Activated CD8-positive, alpha-beta memory T cell treated with anti-CD3 and anti-CD28 coated beads, Interleukin-2, amount 50 U/mL, for 48 hours (primary cell): ENCODE data around the gene MORC2.

ENCODE experiments used
- DNase-seq: peaks from one replicate; pipeline ENCODE4 v3.0.0-alpha.2; 2020

MORC2 gene

DNA sequence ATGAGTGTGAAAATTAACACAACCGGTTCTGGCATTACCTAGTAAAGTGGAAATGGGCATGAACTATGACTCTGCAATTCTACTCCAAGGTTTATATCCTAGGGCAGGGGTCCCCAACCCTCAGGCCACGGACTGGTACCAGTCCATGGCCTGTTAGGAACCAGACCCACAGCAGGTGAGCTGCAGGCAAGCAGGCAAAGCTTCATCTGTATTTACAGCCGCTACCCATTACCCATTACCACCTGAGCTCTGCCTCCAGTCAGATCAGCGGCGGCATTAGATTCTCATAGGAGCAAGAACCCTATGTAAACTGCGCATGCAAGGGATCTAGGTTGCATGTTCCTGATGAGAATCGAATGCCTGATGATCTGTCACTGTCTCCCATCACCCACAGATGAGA lies 49.8 kb downstream of the MORC2 start:
- no peak for DNase-seq

DNA sequence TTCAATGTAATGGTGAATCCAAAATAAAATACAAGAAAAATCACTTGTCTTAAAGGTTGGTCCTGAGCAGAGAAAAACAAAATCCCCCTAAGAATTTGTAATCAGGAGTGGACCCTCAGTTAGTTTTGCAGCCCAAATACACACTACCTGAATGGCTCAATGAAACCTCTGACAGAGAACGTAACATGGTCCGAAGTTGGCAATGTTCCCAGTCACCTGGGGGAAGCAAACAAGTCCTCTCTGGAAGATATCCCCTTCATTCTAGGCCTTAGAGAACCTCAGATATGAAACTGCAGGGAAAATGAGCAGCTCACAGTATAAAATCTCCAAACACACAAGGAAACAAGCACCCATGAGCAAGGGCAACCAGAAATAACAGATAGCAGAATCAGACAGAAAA lies 58.2 kb downstream of the MORC2 start:
- DNase-seq = no peak

DNA sequence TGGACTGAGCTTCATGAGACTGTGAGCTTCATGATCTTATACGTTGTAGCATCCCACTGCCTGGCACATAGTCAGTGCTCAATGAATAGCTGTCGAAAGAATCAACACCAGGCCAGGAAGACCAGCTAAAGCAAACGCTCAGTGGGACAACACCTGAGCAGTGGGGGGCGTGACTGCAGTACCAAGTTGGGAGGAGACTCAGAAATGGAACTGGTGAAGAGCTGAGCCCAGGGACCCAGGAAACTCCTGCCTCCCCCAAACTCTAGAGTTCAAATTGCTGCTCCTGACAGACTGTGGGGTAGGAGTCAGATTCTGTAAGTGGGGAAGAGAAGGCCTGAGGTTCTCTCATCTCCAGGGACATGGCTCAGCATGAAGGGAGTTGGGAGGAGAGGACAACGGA lies 59.3 kb downstream of the MORC2 start:
- peak; percentile 23 for DNase-seq

DNA sequence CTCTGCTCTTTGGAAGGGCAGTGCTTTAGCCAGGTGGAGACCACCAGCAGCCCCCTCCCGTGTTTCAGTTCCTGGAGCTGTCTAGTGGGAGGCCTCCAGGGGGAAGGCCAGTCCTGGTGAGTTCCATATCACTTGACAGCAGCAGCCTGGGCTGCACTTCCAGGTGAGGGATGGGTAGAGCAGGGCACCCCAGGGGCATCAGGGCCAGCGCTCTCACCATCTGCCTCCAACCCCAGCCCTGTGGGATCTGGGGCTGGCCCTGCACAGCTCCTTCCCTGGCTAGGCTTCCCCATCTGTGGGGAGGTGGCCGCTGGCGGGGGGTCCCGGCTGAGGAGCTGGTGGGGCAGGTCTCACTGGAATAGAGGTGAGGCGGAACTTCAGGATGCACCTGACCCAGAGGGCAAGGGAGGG lies 60.5 kb downstream of the MORC2 start:
- peak; percentile 18 for DNase-seq

DNA sequence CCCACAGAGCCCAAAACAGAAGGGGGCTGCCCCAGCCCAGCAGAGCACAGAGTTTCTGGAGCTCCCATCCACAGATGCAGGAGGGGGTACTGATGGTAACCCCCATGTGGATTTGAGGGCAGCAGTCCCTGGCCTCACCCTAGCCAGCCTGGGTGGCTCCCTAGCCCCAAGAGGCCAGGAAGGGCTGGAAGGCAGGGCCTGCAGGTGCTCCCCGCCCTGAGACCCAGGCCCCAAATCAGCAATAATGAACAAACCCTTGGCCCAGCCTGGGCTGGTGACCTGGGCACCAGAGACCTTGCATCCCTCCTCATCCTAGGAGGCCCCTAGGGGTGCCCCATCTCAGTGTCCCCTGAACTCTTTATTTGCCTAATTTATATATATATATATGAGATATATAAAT lies 61.6 kb downstream of the MORC2 start:
- peak; percentile 42 for DNase-seq

DNA sequence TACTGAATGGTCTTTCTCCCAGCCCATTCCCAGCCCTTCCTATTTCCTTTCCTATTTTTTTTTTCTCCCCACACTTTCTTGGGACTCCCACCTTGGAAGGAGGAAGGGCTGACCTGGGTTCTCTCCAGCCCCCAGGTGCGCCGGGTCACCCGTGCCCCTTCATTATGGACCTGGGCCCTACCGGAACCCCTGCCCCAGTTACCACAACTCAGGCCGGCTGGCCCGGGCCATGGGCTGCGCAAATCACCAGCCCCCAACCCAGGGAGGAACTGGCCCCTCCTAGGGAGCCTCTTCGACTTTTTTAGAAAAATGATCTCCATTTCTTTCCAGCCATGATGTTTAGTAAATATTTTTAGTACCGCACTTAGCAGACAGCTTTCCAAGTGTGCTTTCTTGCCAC lies 62.2 kb downstream of the MORC2 start:
- DNase-seq = peak; percentile 28

DNA sequence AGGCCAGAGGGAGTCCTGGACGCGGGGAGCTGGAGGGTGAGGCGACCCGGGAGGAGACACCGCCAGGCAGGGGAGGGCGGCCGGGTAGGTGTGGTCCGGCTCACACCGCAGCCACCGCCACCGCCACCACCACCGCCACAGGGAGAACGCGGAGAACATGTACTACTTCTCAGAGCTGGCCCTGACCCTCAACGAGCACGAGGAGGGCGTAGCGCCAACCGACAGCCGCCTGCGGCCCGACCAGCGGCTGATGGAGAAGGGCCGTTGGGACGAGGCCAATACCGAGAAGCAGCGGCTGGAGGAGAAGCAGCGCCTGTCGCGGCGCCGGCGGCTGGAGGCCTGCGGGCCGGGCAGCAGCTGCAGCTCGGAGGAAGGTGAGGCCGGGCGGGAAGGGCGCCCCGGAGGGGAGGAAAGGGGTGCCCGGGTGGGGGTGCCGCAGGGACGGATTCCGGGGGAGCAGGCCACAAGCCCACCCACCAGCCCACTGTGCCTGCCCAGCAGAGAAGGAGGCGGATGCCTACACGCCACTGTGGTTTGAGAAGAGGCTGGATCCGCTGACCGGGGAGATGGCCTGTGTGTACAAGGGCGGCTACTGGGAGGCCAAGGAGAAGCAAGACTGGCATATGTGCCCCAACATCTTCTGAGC lies 62.8 kb downstream of the MORC2 start:
- peak; percentile 26 for DNase-seq

DNA sequence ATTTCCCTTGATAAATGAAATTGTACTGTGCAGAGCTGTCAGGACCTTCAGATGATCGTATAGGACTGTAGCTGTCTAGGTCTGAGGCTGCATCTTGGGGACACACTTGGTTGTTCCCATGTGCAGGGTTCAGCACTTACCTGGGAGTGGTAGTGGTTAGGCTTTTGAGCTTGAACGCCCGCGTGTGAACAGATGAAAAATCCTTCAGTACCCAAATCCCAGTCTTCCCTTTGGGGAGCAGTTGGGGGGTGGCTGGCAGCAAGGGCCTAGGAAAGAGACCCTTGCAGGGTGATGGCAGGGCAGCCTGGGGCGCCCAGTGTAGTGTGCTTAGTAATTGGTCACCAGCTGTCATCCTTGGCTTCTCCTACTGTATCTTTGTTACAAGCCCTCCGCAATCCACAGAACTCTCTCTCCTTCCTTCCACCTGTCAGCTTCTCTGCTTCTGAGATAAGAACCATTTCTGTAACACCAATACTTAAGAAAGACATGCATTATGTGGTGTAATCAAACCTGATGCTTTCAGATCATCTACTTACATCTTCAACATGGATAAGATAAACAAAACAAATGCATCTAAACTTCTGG lies 64.6 kb downstream of the MORC2 start:
- peak; percentile 20 for DNase-seq

DNA sequence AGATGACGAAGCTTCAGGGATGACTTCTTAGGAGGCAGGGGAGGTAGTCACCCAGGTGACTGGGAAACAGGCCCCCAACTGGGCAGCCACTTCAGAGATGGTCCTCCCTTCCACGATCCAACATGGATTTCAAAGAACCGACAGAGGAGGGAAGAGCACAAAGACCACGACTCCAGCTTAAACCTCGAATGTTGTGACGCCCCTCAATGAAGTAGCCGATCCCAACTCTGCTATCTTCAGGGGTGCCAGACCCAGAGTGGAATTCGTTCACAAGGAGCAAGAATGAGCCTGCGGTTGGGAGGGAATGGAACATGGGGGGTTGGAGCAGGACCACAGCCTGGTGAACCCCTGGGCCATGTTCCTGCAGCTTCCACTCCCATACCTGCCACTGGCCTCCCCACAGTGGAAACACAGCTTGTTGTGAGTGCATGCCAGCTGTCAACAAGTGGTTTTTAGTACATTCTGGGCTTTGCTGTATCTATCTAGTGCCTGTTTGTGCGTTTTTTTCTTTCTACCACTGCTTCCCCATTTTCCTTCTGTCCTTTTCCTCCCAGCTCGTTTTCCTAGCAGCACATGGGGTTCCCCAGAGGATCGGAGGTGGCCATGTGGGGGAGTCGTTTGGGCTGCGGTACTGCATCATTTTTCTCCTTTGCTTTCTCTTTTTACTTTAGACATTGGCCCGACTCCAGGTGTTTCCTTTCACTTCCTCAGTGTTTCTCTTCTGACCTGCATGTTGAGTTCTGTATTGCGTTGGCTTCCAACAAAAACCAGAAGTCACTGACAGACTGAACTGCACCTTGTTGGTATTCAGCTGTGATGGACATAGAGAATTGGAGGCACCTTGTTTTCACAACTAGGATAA lies 65.8 kb downstream of the MORC2 start:
- peak; percentile 26 for DNase-seq

DNA sequence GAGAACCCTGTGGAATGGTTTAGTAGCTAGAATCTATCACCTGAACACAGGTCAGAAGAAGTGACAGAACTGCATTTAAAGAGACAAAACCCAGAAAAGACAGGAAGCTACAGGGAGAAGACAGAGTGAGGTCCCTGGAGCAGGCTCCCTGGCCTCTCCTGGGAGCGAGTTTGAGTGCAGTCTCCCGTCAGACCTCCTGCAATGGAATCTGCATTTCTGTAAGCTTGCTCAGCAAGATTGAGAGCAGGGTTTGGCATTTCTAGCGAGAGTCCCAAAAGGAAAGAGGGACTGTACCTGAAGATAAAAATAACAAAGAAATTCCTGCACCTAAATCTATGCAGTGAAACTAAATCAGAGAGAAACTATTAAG lies 74.2 kb downstream of the MORC2 start:
- DNase-seq = no peak

DNA sequence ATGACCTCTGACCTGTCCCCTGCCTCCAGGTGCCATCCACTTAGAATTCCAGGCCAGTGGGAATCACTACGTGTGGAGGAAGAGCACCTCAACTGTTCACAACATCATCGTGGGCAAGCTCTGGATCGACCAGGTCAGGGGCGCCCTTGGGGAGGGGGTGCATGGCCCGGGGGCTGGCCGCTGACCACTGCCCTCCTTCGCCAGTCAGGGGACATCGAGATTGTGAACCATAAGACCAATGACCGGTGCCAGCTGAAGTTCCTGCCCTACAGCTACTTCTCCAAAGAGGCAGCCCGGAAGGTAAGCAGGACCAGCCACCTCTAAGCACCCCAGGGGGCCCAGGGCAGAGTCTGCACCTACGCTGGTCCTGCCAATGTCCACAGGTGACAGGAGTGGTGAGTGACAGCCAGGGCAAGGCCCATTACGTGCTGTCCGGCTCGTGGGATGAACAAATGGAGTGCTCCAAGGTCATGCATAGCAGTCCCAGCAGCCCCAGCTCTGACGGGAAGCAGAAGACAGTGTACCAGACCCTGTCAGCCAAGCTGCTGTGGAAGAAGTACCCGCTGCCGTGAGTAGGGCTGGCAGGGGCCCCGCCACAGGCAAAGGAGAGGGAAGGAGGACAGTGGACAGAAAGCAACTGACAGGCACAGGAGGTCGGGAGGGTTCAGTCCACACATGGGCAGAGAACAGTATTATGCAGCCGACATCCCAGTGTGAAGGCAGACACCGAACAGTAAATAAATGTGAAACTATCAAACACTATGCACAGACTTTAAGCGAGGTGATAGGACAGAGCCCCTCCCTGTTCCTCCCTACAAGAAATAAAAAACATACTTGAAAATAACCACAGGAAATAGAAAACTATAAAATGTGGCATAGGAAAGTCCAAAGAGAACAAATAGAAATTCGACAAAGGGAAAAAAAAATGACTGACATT lies 74.9 kb downstream of the MORC2 start:
- no peak for DNase-seq

DNA sequence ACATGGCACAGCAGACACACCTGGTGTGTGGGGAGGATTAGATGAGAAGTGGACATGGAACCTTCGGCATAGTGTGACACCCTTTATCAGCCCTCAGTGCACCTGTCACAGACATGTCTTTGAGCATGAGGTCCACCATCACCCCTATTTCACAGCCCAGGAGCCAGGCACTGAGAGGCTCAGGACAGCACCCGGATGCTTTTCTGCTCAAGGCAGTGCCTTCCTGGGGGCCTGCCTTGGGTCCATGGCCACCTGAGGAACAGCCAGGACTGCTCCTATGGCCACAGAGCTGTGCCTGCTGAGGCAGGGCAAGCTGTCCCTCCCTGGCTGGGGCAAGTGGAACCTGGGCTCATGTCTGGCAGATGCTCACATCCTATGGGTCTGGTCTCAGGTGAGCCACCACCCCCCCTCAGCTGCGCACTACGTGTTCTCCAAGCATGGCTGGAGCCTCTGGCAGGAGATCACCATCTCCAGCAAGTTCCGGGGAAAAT lies 75.8 kb downstream of the MORC2 start:
- no peak for DNase-seq

DNA sequence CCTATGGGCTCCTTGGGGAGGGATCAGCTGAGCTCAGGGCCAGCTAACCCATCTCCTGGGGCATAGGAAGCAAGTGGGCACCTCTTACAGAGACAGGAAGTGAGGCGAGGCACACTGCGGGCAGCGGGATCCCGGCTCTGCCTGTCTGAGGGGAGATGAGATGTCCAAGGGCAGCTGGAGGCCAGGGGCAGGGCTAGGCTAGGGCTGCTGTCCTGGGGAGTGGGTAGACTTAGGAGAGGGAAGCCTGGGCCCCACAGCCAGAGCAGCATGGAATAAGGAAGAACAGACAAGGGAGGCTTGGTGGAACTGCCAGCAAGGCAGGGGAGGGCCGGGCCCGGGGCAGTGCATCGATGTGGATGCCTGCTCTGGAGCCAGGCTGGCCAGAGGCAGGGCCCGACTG lies 76.3 kb downstream of the MORC2 start:
- no peak for DNase-seq

DNA sequence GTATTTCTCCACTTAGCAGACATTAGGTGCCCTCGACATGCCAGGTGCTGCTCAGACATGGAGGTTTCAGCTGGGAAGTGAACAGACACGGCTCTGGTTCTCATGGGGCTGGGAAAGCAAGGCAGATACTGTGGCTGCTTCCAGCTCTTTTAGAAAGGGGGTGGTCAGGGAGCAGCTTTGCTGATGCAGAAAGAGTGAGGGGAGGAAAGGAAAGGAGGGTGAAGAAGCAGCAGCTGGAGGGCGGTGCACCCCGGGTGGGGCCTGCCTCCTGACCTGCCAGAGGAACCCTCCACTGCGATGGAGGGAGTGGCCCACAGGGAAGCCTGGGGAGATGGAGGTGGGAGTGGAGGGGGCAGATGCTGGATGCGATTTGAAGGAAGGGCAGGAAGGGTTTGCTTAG lies 76.8 kb downstream of the MORC2 start:
- DNase-seq = no peak

DNA sequence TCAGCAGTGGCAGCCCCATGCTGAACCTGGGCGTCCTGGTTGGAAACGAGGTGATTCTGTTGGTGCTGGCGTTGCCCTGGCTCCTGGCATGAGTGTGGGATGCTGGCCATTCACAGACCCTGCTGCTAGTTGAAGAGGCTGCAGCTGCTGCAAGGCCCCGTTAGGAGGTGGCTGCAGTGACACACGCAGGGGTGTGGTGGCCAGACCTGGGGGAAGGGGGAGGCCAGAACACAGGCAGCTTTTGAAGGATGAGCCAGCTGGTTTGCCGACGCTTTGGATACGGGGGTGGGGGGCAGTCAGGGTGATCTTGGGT lies 77.2 kb downstream of the MORC2 start:
- DNase-seq = no peak

DNA sequence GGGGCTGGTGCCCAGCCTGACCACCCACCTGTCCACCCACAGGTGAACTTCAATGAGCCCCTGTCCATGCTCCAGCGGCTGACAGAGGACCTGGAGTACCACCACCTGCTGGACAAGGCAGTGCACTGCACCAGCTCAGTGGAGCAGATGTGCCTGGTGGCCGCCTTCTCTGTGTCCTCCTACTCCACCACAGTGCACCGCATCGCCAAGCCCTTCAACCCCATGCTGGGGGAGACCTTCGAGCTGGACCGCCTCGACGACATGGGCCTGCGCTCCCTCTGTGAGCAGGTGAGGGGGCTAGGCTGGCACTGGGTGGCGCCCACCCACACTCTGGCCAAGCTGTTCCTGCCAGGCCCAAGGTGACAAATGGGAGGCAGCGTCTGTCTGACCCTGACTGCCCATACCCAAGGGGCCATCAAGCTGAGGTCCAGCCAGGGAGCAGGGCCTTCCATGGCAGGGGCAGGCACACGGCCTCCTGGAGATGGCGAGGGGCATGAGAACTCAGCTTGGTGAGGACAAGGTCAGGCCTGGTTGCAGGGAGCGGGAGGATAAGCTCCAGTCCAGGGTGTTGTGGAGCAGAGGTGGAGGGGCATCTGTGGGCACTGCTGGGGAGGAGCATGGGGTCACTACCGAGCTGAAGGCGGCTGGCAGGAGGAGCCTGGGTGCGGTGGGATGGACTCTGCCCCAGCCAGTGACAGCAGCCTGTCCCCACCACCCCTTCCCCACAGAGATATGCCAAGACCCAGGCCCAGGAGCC lies 77.7 kb downstream of the MORC2 start:
- DNase-seq = peak; percentile 70

DNA sequence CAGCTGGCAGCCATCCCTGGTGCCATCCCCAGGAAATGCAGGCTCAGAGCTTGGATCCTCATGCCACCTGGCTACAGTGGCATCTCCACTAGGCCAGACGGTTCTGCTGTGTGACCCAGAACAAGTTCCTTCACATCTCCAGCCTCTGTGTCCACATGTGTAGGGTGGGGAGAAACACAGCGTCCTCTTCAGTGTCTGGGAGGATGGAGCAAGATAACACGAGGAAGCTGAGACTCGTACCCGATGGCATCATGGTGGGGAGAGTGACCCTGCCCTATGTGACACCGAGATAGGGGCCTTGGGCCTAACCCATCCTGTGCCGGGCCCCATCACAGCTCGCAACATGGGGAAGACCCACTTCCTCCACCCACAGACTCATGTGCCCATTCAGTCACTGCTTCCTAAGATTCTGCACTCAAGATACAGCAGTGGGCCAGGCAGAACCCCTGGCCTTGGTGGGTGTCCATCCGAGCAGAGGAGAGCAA lies 78.5 kb downstream of the MORC2 start:
- DNase-seq = no peak

DNA sequence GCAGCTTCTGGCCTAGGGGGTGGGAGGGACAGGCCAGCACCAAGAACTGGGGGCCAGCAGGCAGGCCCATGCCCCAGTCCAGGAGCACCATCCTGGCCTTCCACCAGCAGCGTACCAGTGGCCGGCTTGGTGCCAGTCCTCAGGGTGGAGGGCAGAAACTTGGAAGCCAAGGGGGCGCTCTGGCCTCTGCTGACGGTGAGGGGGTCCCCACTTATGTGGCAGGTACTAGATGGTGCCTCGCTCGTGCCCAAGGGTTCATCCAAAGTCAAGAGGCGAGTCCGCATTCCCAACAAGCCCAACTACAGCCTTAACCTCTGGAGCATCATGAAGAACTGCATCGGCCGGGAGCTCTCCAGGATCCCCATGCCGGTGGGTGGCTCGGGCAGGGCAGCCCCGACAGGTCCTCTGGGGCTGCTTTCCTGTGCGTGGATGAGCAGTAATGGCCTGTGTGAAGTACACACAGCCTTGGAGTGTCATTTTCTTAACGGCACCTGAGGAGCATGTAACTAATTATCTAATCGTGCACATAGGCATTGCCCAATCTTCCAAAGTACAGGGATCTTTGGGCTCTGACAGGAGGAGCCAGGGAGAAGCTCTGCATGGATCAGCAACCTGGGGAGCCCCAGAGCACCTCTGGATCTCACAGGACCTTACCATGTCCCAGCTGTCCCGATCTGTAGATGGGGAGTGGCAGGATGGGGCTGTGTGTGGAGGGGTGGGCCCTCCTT lies 79.1 kb downstream of the MORC2 start:
- no peak for DNase-seq

DNA sequence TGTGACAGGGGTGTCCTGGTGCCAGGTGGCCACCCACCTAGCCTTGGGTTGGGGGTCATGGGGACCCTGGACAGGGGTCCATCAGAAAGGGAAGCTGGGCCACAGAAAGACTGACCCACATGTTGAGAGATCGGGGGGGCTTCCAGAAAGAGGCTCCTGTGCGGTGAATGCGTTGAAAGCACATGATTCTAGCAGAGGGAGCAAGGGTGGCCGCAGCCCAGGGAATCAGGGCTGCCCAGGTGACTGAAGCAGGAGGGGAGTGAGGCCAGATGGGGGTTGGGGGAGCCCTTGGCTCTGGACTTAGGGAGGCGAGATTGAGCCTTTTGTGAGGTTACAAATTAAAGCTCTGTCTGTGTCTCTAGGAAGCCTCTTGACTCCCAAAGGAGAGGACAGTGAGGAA lies 80.7 kb downstream of the MORC2 start:
- no peak for DNase-seq

DNA sequence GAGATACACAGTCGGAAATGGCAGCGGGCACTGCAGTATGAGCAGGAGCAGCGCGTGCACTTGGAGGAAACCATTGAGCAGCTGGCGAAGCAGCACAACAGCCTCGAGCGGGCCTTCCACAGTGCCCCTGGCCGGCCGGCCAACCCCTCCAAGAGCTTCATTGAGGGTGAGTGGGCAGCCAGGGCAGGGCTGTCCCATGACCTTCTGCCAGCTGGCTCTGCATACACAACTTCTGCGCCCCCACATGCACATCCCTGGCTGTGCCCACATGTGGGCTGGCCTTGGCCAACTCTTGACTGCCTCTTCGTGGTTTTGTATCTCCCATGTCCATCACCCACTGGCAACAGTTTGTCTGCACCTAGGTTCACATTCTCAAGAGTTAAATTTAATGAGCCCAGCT lies 81.1 kb downstream of the MORC2 start:
- no peak for DNase-seq

DNA sequence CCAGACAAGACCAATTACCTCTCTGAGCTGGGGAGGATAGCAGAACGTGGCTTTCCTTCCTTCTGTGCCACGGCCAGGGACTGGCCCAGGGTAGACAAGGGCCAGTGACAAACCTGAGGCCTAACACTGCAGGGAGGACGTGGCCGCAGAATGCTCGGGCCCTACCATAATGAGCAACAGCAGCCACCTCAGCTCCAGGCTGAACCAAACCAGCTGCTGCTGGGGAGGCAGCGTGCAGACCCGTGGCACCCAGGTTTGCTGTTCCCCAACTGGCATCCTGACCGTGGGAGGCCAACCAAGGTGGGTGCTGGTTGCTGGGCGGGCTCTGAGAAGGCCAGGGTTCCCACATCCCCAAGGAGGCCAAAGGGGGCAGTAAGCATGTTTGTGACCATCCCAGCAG lies 83.0 kb downstream of the MORC2 start:
- DNase-seq = no peak

DNA sequence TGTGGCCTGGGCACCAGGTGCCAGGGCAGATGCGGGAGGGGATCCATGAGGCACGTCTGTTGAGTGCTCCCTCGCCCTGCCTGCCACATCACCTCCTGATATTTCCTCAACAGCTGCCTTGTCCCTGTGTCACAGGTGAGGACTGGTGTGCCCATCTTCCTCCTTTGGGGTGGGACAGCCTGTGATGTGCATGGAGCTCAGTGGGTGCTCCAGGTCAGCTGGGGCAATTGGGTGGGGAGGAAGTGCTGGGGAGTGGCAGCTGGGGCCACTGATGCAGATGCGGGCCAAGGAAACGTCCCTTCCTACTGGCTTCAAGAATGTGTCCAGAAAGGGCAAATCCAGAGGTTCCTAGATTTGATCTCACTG lies 83.6 kb downstream of the MORC2 start:
- DNase-seq = no peak
